ENCODE results near the gene NUPR1.

DNA sequence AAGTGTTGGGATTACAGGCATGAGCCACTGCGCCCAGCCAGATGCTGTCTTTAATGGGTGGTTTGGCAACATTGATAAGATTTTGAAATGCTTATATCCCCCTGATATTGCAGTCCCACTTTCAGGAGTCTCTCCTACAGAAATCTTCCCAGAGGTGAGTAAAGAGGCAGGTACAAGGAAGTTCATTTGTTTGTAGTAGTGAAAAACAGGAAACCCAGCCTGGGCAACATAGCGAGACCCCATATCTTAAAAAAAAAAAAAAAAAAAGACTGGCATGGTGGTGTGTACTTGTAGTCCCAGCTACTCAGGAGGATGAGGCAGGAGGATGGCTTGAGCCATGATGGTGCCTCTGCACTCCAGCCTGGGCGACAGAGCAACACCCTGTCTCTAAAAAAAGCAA lies 6.2 kb upstream of the NUPR1 start:
- TF ChIP-seq POLR2A (IDR thresholded peaks at IDR 0.05) (no peak), POLR2AphosphoS5 (IDR thresholded peaks at IDR 0.05) (no peak)
- TF ChIP-seq, protein P1, sequence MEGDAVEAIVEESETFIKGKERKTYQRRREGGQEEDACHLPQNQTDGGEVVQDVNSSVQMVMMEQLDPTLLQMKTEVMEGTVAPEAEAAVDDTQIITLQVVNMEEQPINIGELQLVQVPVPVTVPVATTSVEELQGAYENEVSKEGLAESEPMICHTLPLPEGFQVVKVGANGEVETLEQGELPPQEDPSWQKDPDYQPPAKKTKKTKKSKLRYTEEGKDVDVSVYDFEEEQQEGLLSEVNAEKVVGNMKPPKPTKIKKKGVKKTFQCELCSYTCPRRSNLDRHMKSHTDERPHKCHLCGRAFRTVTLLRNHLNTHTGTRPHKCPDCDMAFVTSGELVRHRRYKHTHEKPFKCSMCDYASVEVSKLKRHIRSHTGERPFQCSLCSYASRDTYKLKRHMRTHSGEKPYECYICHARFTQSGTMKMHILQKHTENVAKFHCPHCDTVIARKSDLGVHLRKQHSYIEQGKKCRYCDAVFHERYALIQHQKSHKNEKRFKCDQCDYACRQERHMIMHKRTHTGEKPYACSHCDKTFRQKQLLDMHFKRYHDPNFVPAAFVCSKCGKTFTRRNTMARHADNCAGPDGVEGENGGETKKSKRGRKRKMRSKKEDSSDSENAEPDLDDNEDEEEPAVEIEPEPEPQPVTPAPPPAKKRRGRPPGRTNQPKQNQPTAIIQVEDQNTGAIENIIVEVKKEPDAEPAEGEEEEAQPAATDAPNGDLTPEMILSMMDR (IDR thresholded peaks at IDR 0.05), result no peak
